A549 treated with AZD9567 at 1 μM for 4 hours (cell line): ENCODE results near the gene EGR4. TPM values are rescaled to one million over a fixed set of nuclear protein-coding genes. Genes with fewer than 3 reads are reported as not detected.

Source experiments
- total RNA-seq: library from RNA; stranded (reverse); fragments of 200-300 nt; extraction: Qiagen RNA extraction; gene quantifications from 5 replicates; pipeline ENCODE4 v1.2.3, GENCODE V29; 2022; ENCODE audit not compliant: insufficient read depth

Gene EGR4
- 0.20 to 0.40 TPM (median 0.33 TPM) in 4 of 5 replicates, not detected in the other for total RNA-seq

DNA sequence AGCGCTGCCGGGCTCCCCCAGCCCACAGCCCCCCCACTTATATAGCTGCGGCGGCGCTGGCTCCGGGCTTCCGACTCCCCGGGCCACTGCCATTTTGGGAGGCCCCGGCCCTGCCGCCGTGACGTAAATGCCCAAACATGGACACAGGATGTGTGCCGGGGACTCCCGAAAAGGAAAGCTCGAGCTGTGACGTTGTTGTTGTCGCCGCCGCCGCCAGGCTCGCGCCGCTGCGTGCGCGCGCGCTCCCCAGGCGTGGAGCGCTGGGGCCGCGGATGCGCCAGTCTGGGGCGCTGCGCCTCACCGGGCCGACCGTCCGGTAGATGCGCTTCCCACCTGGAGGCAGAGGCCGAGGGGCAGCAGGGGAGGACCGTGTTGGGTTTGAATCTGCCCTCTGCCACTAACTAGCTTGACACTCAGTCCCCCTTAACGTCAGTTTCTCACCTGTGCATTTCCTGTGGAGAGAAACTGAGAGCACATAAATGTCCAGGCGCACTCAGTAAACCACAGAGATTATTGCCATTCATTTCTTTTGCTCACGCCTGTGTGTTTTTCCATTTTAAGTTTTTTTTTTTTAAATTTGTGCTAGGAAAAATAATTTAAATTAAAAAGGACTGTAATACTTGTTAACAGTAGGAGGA lies at the start of gene EGR4:
Gene EGR4 (minus strand): TSS at position 15 of the 638 bp plus-strand sequence. CDS start 231 bp downstream, outside the sequence.

DNA sequence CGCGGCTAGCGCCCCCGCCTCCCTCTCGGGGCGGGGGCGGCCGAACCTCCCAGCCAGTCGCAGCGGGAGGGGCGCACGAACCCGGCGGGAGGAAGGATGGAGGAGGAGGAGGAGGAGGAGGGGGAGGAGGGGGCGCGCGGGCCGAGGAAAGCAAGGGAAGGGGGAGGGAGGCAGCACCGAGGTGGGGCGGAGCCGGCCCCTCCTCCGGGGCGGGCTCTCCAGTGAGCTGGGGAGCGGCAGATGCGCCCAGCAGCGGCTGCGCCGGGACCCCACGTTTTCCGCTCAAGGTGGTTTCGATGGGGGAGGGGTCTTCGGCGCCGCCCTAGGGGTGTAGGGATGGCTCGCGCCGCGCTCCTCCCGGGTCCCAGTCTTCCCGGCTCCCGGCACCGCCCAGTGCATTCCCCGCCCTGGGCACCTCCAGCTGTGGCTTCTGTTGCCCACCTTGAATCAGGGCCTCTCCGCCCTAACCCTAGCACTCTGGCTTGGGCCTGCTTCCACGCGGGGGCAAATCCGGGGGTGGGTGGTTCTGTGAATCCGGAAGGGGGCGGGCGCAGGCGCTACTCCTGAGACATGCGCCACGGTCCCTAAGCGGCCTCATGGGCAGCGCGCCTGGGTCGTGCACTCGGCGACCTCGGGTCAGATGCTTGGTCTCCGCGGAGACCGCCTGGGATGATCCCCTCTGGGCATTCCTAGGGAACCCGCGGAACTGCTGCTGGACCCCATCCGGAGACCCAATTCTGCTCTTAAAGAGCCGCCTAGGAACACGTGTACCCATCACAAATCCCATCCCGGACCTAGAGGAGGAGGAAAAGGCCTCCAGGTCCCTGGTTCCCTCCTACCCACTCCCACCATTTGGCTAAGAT lies 8.8 kb downstream of the EGR4 start, which contains the start of gene FBXO41:
Gene FBXO41 (minus strand): TSS at position 183 of the 863 bp plus-strand sequence. CDS start 14,848 bp downstream, outside the sequence.

Other genes with a start within 250 kb of the EGR4 start
- gene SFXN5, start 221.8 kb downstream of the EGR4 start, total RNA-seq: 8.0 to 14.7 TPM (median 14.0 TPM) in 5 replicates
- gene RAB11FIP5, start 180.6 kb downstream of the EGR4 start, total RNA-seq: 27.9 to 33.9 TPM (median 32.6 TPM) in 5 replicates
- 0.02 to 0.05 TPM in 2 of 5 replicates, not detected in the others for gene NOTO, start 91.0 kb downstream of the EGR4 start, total RNA-seq
- gene SMYD5, start 79.3 kb downstream of the EGR4 start, total RNA-seq: 44.3 to 52.5 TPM (median 50.0 TPM) in 5 replicates
- gene PRADC1, start 60.3 kb downstream of the EGR4 start, total RNA-seq: 15.7 to 27.3 TPM (median 26.9 TPM) in 5 replicates
- gene CCT7, start 59.2 kb downstream of the EGR4 start, total RNA-seq: 548 to 986 TPM (median 590 TPM) in 5 replicates
- 3.5 to 5.5 TPM (median 4.8 TPM) in 5 replicates for gene FBXO41, start 9.1 kb downstream of the EGR4 start, total RNA-seq
- gene ALMS1, start 92.3 kb upstream of the EGR4 start, total RNA-seq: 9.1 to 16.7 TPM (median 9.2 TPM) in 5 replicates